Mesendoderm (in vitro differentiated cells): ENCODE results near the gene GPR35.

Experiments
- DNase-seq: peaks from one replicate; pipeline ENCODE4 v3.0.0; 2013
- H2AK5ac ChIP-seq: 2 replicates; pipeline ENCODE4 v1.6.1; 2013; ENCODE audit warnings: low read length, inconsistent platforms
- H2BK120ac ChIP-seq: 2 replicates; pipeline ENCODE4 v1.6.1; 2013; ENCODE audit warnings: low read depth, mild to moderate bottlenecking, low read length, moderate library complexity, mixed read lengths
- H2BK15ac ChIP-seq: replicated peaks from 2 replicates; pipeline ENCODE4 v1.6.1; 2013; ENCODE audit warnings: low read depth, mild to moderate bottlenecking, moderate library complexity
- H2BK5ac ChIP-seq: 2 replicates; pipeline ENCODE4 v1.6.1; 2013; ENCODE audit warnings: low read length, inconsistent platforms
- H3K18ac ChIP-seq: 2 replicates; pipeline ENCODE4 v1.6.1; 2013; ENCODE audit warnings: mild to moderate bottlenecking, low read length, mixed read lengths
- H3K23ac ChIP-seq: one replicate; pipeline ENCODE4 v1.6.1; 2013; ENCODE audit warnings: low read length
- H3K27ac ChIP-seq: 2 replicates; pipeline ENCODE4 v1.5.1; 2013; ENCODE audit warnings: low read depth, mild to moderate bottlenecking, inconsistent platforms, low read length, moderate library complexity
- H3K27me3 ChIP-seq: 2 replicates; pipeline ENCODE4 v1.6.1; 2013; ENCODE audit warnings: low read length, control low read depth, mild to moderate bottlenecking, inconsistent platforms; ENCODE audit not compliant: insufficient read depth, poor library complexity
- H3K36me3 ChIP-seq: 2 replicates; pipeline ENCODE4 v1.6.1; 2013; ENCODE audit warnings: low read length, inconsistent platforms; ENCODE audit not compliant: control insufficient read depth, insufficient read depth
- H3K4ac ChIP-seq: one replicate; pipeline ENCODE4 v1.6.1; 2013; ENCODE audit warnings: low read depth, mild to moderate bottlenecking, low read length, moderate library complexity
- H3K4me1 ChIP-seq: 2 replicates; pipeline ENCODE4 v1.6.1; 2013; ENCODE audit warnings: low read depth, low read length, inconsistent platforms; ENCODE audit not compliant: control insufficient read depth
- H3K4me2 ChIP-seq: 2 replicates; pipeline ENCODE4 v1.6.1; 2013; ENCODE audit warnings: low read length
- H3K4me3 ChIP-seq: 2 replicates; pipeline ENCODE4 v1.5.1; 2013; ENCODE audit warnings: mild to moderate bottlenecking, low read length
- H3K56ac ChIP-seq: one replicate; pipeline ENCODE4 v1.6.1; 2013; ENCODE audit warnings: low read length
- H3K79me1 ChIP-seq: 2 replicates; pipeline ENCODE4 v1.6.1; 2013; ENCODE audit warnings: low read length, inconsistent platforms
- H3K79me2 ChIP-seq: 2 replicates; pipeline ENCODE4 v1.6.1; 2013; ENCODE audit warnings: mild to moderate bottlenecking, low read length; ENCODE audit not compliant: control insufficient read depth, insufficient read depth
- H3K9ac ChIP-seq: 2 replicates; pipeline ENCODE4 v1.6.1; 2013; ENCODE audit warnings: low read length, inconsistent platforms
- H4K5ac ChIP-seq: one replicate; pipeline ENCODE4 v1.6.1; 2013; ENCODE audit warnings: low read length
- H4K8ac ChIP-seq: one replicate; pipeline ENCODE4 v1.6.1; 2013; ENCODE audit warnings: low read depth, mild to moderate bottlenecking, control low read depth, low read length, moderate library complexity
- WGBS: extraction: QIAGEN DNeasy Blood & Tissue Kit; methylation state at CpG from one replicate; pipeline ENCODE4 v1.1.7; 2013; ENCODE audit warnings: low lambda C conversion rate, missing lambda C conversion rate; ENCODE audit not compliant: insufficient coverage; ENCODE audit errors: extremely low coverage; 5-methylcytosine and 5-hydroxymethylcytosine counted together

The GPR35 gene

DNA sequence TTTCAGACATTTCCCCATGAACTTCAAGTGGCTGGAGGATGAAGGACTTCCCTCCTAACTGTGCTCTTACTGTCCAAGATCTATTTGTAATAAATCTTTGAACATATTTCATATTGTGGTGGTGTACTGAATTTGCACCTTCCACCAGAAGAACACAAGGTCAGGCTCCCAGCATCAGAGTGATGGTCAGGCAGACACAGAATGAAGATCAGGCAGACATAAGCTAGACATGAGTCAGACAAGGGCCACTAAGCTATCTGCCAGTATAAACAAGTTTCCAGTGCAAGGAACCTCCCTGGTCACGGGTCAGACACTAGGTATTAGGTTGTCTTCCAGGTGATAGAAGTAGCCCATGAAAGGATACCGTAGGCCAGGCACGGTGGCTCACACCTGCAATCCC is 37.4 kb downstream of the GPR35 start:
- H2BK15ac ChIP-seq: no peak overlapping the region
- no peaks in the 10 kb centered on the region for H3K79me2 ChIP-seq
- no peaks in the 10 kb centered on the region for H3K4me1 ChIP-seq
- no peak overlapping the region for H2BK5ac ChIP-seq
- no peak overlapping the region for H3K4me3 ChIP-seq
- H3K27ac ChIP-seq: no peak overlapping the region
- no peak overlapping the region for H3K9ac ChIP-seq
- no peak overlapping the region for H3K18ac ChIP-seq
- no peak overlapping the region for H3K56ac ChIP-seq
- no peak overlapping the region for H2AK5ac ChIP-seq
- no CpG with 5 or more reads among the region's 3 CpGs for WGBS
- no peak overlapping the region for H3K4ac ChIP-seq
- no peaks in the 10 kb centered on the region for H3K79me1 ChIP-seq
- no peak overlapping the region for H3K4me2 ChIP-seq
- no peak overlapping the region for H2BK120ac ChIP-seq
- DNase-seq: no peak
- H4K8ac ChIP-seq: no peak overlapping the region
- no peak overlapping the region for H3K23ac ChIP-seq
- no peak overlapping the region for H4K5ac ChIP-seq
- H3K36me3 ChIP-seq: no peaks in the 10 kb centered on the region
- H3K27me3 ChIP-seq: no peaks in the 10 kb centered on the region

DNA sequence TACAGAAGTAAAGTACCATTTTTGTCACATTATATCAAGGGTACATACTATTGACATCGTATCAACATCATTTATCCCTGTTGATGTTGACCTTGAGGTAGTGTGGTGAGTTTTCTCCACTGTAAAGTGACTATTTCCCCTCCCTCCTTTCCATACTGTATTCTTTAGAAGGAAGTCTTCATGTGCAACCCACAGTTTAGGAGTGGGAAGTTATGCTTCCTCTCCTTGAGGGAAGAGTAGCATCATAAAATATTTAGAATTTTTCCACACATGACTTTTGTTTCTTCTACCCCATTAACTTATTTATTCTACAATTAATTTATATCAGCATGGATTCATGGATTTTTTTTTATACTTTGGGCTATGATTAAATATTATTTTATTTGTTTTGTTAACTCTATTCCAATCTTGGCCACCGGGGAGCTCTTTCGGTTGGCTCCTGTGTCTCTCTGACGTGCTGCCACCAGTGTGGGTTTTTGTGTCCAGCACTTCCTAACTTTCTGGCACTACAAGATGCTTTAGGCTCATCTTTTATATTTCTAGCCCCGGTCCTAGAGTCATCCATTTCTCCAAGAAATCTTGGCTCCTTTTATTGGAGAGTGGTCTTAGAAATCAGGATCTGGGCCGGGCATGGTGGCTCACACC is 38.4 kb downstream of the GPR35 start:
- H2AK5ac ChIP-seq: no peak overlapping the region
- no peak overlapping the region for H2BK120ac ChIP-seq
- no peak for DNase-seq
- H4K8ac ChIP-seq: no peak overlapping the region
- no peak overlapping the region for H3K27ac ChIP-seq
- no peak overlapping the region for H2BK15ac ChIP-seq
- H3K79me1 ChIP-seq: no peaks in the 10 kb centered on the region
- no peak overlapping the region for H3K56ac ChIP-seq
- WGBS: no CpG with 5 or more reads among the region's 6 CpGs
- no peak overlapping the region for H3K9ac ChIP-seq
- H3K36me3 ChIP-seq: no peaks in the 10 kb centered on the region
- no peaks in the 10 kb centered on the region for H3K79me2 ChIP-seq
- H3K4me1 ChIP-seq: no peaks in the 10 kb centered on the region
- H3K23ac ChIP-seq: no peak overlapping the region
- no peak overlapping the region for H3K4me2 ChIP-seq
- H4K5ac ChIP-seq: no peak overlapping the region
- no peak overlapping the region for H3K18ac ChIP-seq
- H3K27me3 ChIP-seq: no peaks in the 10 kb centered on the region
- H2BK5ac ChIP-seq: no peak overlapping the region
- no peak overlapping the region for H3K4me3 ChIP-seq
- no peak overlapping the region for H3K4ac ChIP-seq

- no peak overlapping the region for H3K27ac ChIP-seq
- H4K5ac ChIP-seq: no peak overlapping the region
- H2BK15ac ChIP-seq: no peak overlapping the region
- H4K8ac ChIP-seq: no peak overlapping the region
- WGBS: no CpG with 5 or more reads among the region's 1 CpG
- no peak overlapping the region for H2BK5ac ChIP-seq
- no peaks in the 10 kb centered on the region for H3K79me1 ChIP-seq
- no peak for DNase-seq
- H3K9ac ChIP-seq: no peak overlapping the region
- H3K4ac ChIP-seq: no peak overlapping the region
- H3K4me2 ChIP-seq: no peak overlapping the region
- H3K23ac ChIP-seq: no peak overlapping the region
- no peak overlapping the region for H2BK120ac ChIP-seq
- no peak overlapping the region for H2AK5ac ChIP-seq
- no peak overlapping the region for H3K56ac ChIP-seq
- H3K4me1 ChIP-seq: no peaks in the 10 kb centered on the region
- no peaks in the 10 kb centered on the region for H3K79me2 ChIP-seq
- no peak overlapping the region for H3K4me3 ChIP-seq
- H3K27me3 ChIP-seq: no peaks in the 10 kb centered on the region
- no peaks in the 10 kb centered on the region for H3K36me3 ChIP-seq
- no peak overlapping the region for H3K18ac ChIP-seq
These were observed 39.3 kb downstream of the GPR35 start for GRCh38 chr2:240664622-240665021.

DNA sequence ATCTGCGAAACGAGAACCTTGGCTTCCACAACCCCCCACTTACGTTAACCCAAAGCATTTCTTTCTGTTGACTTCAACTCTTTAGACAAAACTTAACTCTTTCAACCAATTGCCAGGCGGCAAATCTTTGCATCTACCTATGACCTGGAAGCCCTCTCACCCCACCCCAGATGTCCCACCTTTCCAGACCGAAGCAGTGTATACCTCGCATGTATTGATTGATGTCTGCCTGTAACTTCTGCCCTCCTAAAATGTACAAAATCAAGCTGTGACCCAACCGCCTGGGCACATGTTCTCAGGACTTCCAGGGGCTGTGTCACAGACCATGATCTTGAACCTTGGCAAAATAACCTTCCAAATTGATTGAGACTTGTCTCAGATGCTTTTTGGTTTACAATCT is 45.1 kb downstream of the GPR35 start:
- Histone ChIP-seq H4K5ac (no peak overlapping the region), H3K79me2 (no peaks in the 10 kb centered on the region), H2BK120ac (no peak overlapping the region), H3K36me3 (no peaks in the 10 kb centered on the region), H3K27me3 (no peaks in the 10 kb centered on the region), H3K18ac (peak overlapping the region; percentile 39), H3K4me3 (no peak overlapping the region), H3K23ac (no peak overlapping the region), H3K79me1 (no peaks in the 10 kb centered on the region), H3K27ac (peak overlapping the region; percentile 90), H3K4ac (no peak overlapping the region), H3K4me2 (no peak overlapping the region), H3K9ac (no peak overlapping the region), H3K56ac (peak overlapping the region; percentile 25), H3K4me1 (peaks cover 7% of the 10 kb centered on the region), H2BK15ac (no peak overlapping the region), H2AK5ac (no peak overlapping the region), H2BK5ac (peak overlapping the region; percentile 85), H4K8ac (no peak overlapping the region)
- no CpG with 5 or more reads among the region's 7 CpGs for WGBS
- peak; percentile 71 for DNase-seq

- no peaks in the 10 kb centered on the region for H3K79me2 ChIP-seq
- no peak overlapping the region for H3K4me3 ChIP-seq
- peak overlapping the region; percentile 70 for H2BK120ac ChIP-seq
- H3K4me2 ChIP-seq: no peak overlapping the region
- peak overlapping the region; percentile 25 for H3K56ac ChIP-seq
- peak overlapping the region; percentile 39 for H3K18ac ChIP-seq
- H3K4ac ChIP-seq: peak overlapping the region; percentile 43
- H3K27ac ChIP-seq: peak overlapping the region; percentile 90
- no peaks in the 10 kb centered on the region for H3K79me1 ChIP-seq
- no peak overlapping the region for H4K5ac ChIP-seq
- no CpG with 5 or more reads among the region's 4 CpGs for WGBS
- no peak overlapping the region for H2AK5ac ChIP-seq
- no peak overlapping the region for H3K23ac ChIP-seq
- H4K8ac ChIP-seq: no peak overlapping the region
- H2BK5ac ChIP-seq: peak overlapping the region; percentile 85
- no peaks in the 10 kb centered on the region for H3K36me3 ChIP-seq
- H3K9ac ChIP-seq: no peak overlapping the region
- no peak overlapping the region for H2BK15ac ChIP-seq
- no peaks in the 10 kb centered on the region for H3K27me3 ChIP-seq
- no peak for DNase-seq
- peaks cover 7% of the 10 kb centered on the region for H3K4me1 ChIP-seq
These were observed 45.7 kb downstream of the GPR35 start for GRCh38 chr2:240670950-240671349.

- no peak overlapping the region for H3K4me3 ChIP-seq
- peak overlapping the region; percentile 25 for H3K56ac ChIP-seq
- no peak overlapping the region for H3K23ac ChIP-seq
- DNase-seq: no peak
- H3K79me2 ChIP-seq: no peaks in the 10 kb centered on the region
- no peak overlapping the region for H3K4ac ChIP-seq
- no peaks in the 10 kb centered on the region for H3K79me1 ChIP-seq
- no peak overlapping the region for H3K18ac ChIP-seq
- no peak overlapping the region for H4K5ac ChIP-seq
- H2BK5ac ChIP-seq: no peak overlapping the region
- H2BK120ac ChIP-seq: no peak overlapping the region
- H3K36me3 ChIP-seq: no peaks in the 10 kb centered on the region
- no peak overlapping the region for H2BK15ac ChIP-seq
- H3K9ac ChIP-seq: no peak overlapping the region
- WGBS: no CpG with 5 or more reads among the region's 46 CpGs
- H3K4me2 ChIP-seq: no peak overlapping the region
- H2AK5ac ChIP-seq: peak overlapping the region; percentile 38
- H4K8ac ChIP-seq: no peak overlapping the region
- peaks cover 7% of the 10 kb centered on the region for H3K4me1 ChIP-seq
- H3K27ac ChIP-seq: no peak overlapping the region
- H3K27me3 ChIP-seq: no peaks in the 10 kb centered on the region
These were observed 46.9 kb downstream of the GPR35 start for GRCh38 chr2:240672076-240672700.
